ENCODE data around the gene TTK.

TTK gene

GRCh38 chr6:80004173-80005072 is at the start of gene TTK:
TSS of gene TTK (plus strand) at chr6:80004649. CDS start at chr6:80005844, 1,195 bp downstream.
- peak; percentile 93 for DNase-seq (ENCODE audit: low spot score)

GRCh38 chr6:79954849-79955248 is 49.6 kb upstream of the TTK start:
- DNase-seq (ENCODE audit: low spot score): no peak

- no peak for DNase-seq (ENCODE audit: low spot score)
These were observed 39.8 kb upstream of the TTK start for GRCh38 chr6:79964607-79965081.

- DNase-seq (ENCODE audit: low spot score): no peak
These were observed 37.3 kb upstream of the TTK start for GRCh38 chr6:79967178-79967577.

- DNase-seq (ENCODE audit: low spot score): no peak
These were observed 34.7 kb upstream of the TTK start for GRCh38 chr6:79969784-79970183.

- no peak for DNase-seq (ENCODE audit: low spot score)
These were observed 33.3 kb upstream of the TTK start for GRCh38 chr6:79971193-79971592.

GRCh38 chr6:79981652-79982051 is 22.8 kb upstream of the TTK start:
- DNase-seq (ENCODE audit: low spot score): no peak

GRCh38 chr6:79984261-79984660 is 20.2 kb upstream of the TTK start:
- DNase-seq (ENCODE audit: low spot score): no peak

GRCh38 chr6:79985128-79985527 is 19.3 kb upstream of the TTK start:
- no peak for DNase-seq (ENCODE audit: low spot score)

- DNase-seq (ENCODE audit: low spot score): no peak
These were observed 14.8 kb upstream of the TTK start for GRCh38 chr6:79989641-79990040.

- no peak for DNase-seq (ENCODE audit: low spot score)
These were observed 11.2 kb upstream of the TTK start for GRCh38 chr6:79993012-79993910.

GRCh38 chr6:79993911-79994309 is 10.5 kb upstream of the TTK start:
- no peak for DNase-seq (ENCODE audit: low spot score)

GRCh38 chr6:79997728-79998127 is 6.7 kb upstream of the TTK start:
- DNase-seq (ENCODE audit: low spot score): no peak

- DNase-seq (ENCODE audit: low spot score): no peak
These were observed 3.1 kb upstream of the TTK start for GRCh38 chr6:80001337-80001736.

- DNase-seq (ENCODE audit: low spot score): no peak
These were observed 650 bp upstream of the TTK start for GRCh38 chr6:80003826-80004172.

GRCh38 chr6:80005406-80005805 is 957 bp downstream of the TTK start:
- no peak for DNase-seq (ENCODE audit: low spot score)

- no peak for DNase-seq (ENCODE audit: low spot score)
These were observed 2.1 kb downstream of the TTK start for GRCh38 chr6:80006541-80006940.

GRCh38 chr6:80009531-80009930 is 5.1 kb downstream of the TTK start:
- DNase-seq (ENCODE audit: low spot score): no peak

- DNase-seq (ENCODE audit: low spot score): no peak
These were observed 5.8 kb downstream of the TTK start for GRCh38 chr6:80010288-80010687.

- no peak for DNase-seq (ENCODE audit: low spot score)
These were observed 11.5 kb downstream of the TTK start for GRCh38 chr6:80015839-80016435.

- DNase-seq (ENCODE audit: low spot score): no peak
These were observed 16.1 kb downstream of the TTK start for GRCh38 chr6:80020381-80021120.

- DNase-seq (ENCODE audit: low spot score): no peak
These were observed 16.7 kb downstream of the TTK start for GRCh38 chr6:80021131-80021530.

Data from putamen (tissue), 1 donor.